Measurements from ENCODE around the gene ABL1. TPM values are rescaled to one million over a fixed set of nuclear protein-coding genes. Genes with fewer than 3 reads are reported as not detected.

ABL1 gene
- total RNA-seq, 2 experiments from 2014 or later = 33.5 to 37.3 TPM

DNA sequence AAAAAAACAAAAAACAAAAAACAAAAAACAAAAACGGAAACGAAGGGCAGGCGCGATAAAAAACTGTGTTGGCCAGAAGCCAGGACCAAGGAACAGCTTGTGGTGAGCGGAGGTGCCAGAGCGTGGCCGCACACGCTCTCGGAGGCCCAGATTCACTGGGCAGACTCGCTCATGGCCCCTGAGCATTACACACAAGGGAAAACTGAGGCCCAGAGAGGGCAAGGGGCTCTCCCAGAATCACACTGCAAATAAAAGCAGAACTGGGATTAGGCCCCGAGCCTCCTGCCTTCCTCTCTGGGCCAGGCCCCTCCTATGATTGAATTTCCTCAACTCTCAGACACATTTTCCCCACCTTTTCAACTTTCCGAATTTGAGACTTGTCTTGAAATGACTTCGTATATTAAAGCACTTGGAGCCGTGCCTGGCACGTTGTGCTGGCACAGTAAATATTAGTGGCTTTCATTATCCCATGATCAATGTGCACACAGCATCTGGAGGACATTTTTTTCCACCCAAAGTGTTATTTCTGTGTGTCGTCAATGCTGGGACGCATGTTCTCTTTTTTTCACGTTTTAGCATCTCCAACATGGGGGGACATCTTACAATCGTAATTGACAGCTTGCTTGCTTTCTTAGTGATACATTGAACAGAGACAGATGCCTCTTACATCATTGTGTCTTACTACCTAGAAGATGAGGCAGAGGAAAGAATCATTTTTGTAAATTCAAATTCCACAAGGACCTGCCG is 96.6 kb downstream of the ABL1 start:
- H3K27me3 Mint-ChIP-seq = peaks cover 35% of the 10 kb centered on the region
- H3K36me3 Mint-ChIP-seq (ENCODE audit: low read depth) = no peaks in the 10 kb centered on the region
- H3K4me1 Mint-ChIP-seq = no peaks in the 10 kb centered on the region
- CTCF ChIA-PET = no interaction called here
- POLR2A ChIA-PET = no interaction called here
- no peak overlapping the region for H3K27ac Mint-ChIP-seq
- no peak for DNase-seq
- H3K4me3 Mint-ChIP-seq = no peak overlapping the region
- H3K9me3 Mint-ChIP-seq = no peaks in the 10 kb centered on the region

GRCh38 chr9:130932255-130933079 is 97.4 kb downstream of the ABL1 start:
- no peak overlapping the region for H3K4me3 Mint-ChIP-seq
- ChIA-PET POLR2A (no interaction called here), CTCF (no interaction called here)
- H3K9me3 Mint-ChIP-seq = no peaks in the 10 kb centered on the region
- H3K36me3 Mint-ChIP-seq (ENCODE audit: low read depth) = no peaks in the 10 kb centered on the region
- H3K4me1 Mint-ChIP-seq = no peaks in the 10 kb centered on the region
- no peak overlapping the region for H3K27ac Mint-ChIP-seq
- no peak for DNase-seq
- H3K27me3 Mint-ChIP-seq = peaks cover 43% of the 10 kb centered on the region

DNA sequence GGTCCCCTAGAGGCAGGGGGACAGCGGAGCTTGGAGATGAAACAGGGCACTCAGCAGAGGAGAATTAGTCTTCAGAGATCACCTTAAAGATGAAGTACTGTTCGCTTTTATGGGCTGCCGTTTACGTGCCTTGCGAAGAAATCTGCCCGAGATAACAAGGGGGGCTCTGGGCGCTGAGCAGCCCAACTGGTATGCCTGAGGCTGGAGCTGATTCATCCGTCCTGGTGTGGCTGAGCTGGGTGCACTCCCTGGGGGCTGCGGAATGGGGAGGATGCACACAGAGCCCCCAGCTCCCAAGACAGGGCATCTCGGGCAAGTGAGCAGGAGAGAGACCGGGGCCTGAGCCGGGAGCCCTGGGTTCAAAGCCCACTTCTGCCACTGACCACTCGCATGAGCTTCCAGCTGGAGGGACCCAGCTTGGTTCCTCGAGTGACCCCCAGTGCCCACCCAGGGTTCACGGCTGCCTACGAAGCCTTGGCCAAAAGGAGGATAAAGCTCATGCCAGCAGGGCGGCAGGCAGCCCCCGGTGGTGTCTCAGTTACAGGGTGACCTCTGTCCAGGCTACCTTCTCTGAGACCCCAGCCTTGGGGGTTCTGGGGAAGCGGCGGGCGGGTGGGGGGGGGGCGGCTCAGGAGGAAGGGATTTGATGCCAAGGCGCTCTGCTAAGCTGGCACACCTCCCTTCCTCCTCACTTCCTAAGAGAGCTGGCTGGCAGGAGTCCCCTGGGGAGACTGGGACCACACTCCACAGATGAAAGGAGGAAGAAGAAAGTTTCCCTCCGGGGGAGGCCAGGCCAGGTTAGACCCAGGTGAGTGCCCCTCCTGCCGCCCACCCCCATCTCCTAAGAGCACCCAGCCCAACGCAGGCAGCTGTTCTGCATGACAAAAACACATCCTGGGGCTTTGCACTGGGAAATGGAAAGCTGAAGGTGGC is 98.3 kb downstream of the ABL1 start:
- POLR2A ChIA-PET = no interaction called here
- Mint-ChIP-seq H3K9me3 (no peaks in the 10 kb centered on the region), H3K27me3 (peaks cover 48% of the 10 kb centered on the region), H3K36me3 (ENCODE audit: low read depth) (no peaks in the 10 kb centered on the region), H3K4me1 (peaks cover 3% of the 10 kb centered on the region), H3K4me3 (no peak overlapping the region), H3K27ac (no peak overlapping the region)
- no peak for DNase-seq
- CTCF ChIA-PET = no interaction called here

GRCh38 chr9:130934246-130934645 is 99.2 kb downstream of the ABL1 start:
- DNase-seq = no peak
- ChIA-PET POLR2A (no interaction called here), CTCF (no interaction called here)
- H3K27me3 Mint-ChIP-seq = peaks cover 51% of the 10 kb centered on the region
- H3K4me1 Mint-ChIP-seq = peaks cover 4% of the 10 kb centered on the region
- H3K9me3 Mint-ChIP-seq = no peaks in the 10 kb centered on the region
- H3K27ac Mint-ChIP-seq = no peak overlapping the region
- no peak overlapping the region for H3K4me3 Mint-ChIP-seq
- no peaks in the 10 kb centered on the region for H3K36me3 Mint-ChIP-seq (ENCODE audit: low read depth)

GRCh38 chr9:130934702-130935647 is 99.9 kb downstream of the ABL1 start:
- Mint-ChIP-seq H3K4me3 (no peak overlapping the region), H3K27me3 (peaks cover 52% of the 10 kb centered on the region), H3K9me3 (no peaks in the 10 kb centered on the region), H3K36me3 (ENCODE audit: low read depth) (no peaks in the 10 kb centered on the region), H3K27ac (no peak overlapping the region), H3K4me1 (peaks cover 4% of the 10 kb centered on the region)
- ChIA-PET CTCF (no interaction called here), POLR2A (no interaction called here)
- DNase-seq = no peak

DNA sequence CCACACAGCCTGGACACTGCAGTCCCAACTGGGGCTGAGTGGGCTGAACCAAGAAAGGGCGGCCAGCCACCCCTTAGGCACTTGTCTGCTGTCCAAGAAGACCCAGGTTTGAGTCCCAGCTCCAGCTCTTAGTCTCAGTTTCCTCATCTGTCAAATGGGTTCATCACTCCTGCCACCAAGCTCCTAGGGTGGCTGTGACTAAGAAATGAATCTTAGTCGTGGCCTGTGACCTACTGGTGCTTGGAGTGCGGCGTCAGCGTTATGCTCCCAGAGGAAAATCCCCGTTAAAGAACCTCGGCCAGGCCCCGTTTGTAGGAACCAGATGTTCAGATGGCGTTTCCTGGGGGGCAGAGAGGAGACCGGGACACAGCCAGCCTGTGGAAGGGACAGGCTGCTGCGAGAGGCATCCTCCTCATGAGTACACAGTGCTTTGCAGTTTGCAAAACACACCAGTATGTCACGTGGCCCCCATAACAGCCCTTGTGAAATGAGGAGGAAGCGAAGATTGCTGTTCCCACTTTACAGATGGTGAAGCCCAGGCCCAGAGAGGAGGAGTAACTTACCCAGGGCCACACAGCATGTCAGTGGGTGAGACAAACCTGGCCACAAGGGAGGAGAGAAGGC is 100.7 kb downstream of the ABL1 start:
- no peak for DNase-seq
- Mint-ChIP-seq H3K4me3 (no peak overlapping the region), H3K27me3 (peaks cover 57% of the 10 kb centered on the region), H3K9me3 (no peaks in the 10 kb centered on the region), H3K36me3 (ENCODE audit: low read depth) (no peaks in the 10 kb centered on the region), H3K4me1 (peaks cover 8% of the 10 kb centered on the region), H3K27ac (no peak overlapping the region)
- ChIA-PET CTCF (no interaction called here), POLR2A (no interaction called here)

GRCh38 chr9:130936285-130937117 is 101.4 kb downstream of the ABL1 start:
- Mint-ChIP-seq H3K27ac (no peak overlapping the region), H3K27me3 (peaks cover 64% of the 10 kb centered on the region), H3K36me3 (ENCODE audit: low read depth) (no peaks in the 10 kb centered on the region), H3K4me3 (no peak overlapping the region), H3K9me3 (no peaks in the 10 kb centered on the region), H3K4me1 (peaks cover 13% of the 10 kb centered on the region)
- no peak for DNase-seq
- POLR2A ChIA-PET = no interaction called here
- CTCF ChIA-PET = no interaction called here

Other genes with a start within 250 kb of the ABL1 start
- not detected for gene PRDM12, start 170.7 kb upstream of the ABL1 start, total RNA-seq
- 10 to 100 TPM; 49.7 to 60.8 TPM for gene EXOSC2, start 141.5 kb upstream of the ABL1 start, total RNA-seq
- not detected for gene QRFP, start 61.6 kb downstream of the ABL1 start, total RNA-seq
- gene FIBCD1, start 104.0 kb downstream of the ABL1 start, total RNA-seq = not detected
- gene LAMC3, start 173.9 kb downstream of the ABL1 start, total RNA-seq = under 1 TPM; 0.27 TPM

Data from activated CD4-positive, alpha-beta T cell treated with anti-CD3 and anti-CD28 coated beads, Interleukin-2, amount 10 ng/mL, durations not matched to agents 7 days and 5 days (primary cell).